Kidney (tissue), 14 donors: Measurements from ENCODE around the gene NTF3. TPM values are rescaled to one million over a fixed set of nuclear protein-coding genes. Genes with fewer than 3 reads are reported as not detected.

Experiments used
- DNase-seq, 5 donors: peaks; one replicate each; pipeline ENCODE4 v3.0.0-alpha.2; 2013 to 2020
- FAIRE-seq: peaks from 2 replicates; lab custom pipeline; 2012; peaks lifted over from hg19 to GRCh38; lab: Jason Lieb, UNC
- H3K27ac ChIP-seq, 2 donors: one replicate each; pipeline ENCODE4 v1.7.0; 2013; ENCODE audit warnings: low read depth in 2 of 2, low read length in 2 of 2, inconsistent platforms in 1 of 2
- H3K27me3 ChIP-seq: one replicate; pipeline ENCODE4 v1.7.1; 2013; ENCODE audit warnings: low read length, inconsistent platforms; ENCODE audit not compliant: control insufficient read depth, insufficient read depth
- H3K36me3 ChIP-seq, 3 donors: one replicate each; pipeline versions ENCODE4 v1.7.0 to v1.7.1; 2013; ENCODE audit warnings: low read length in 3 of 3, control low read depth in 1 of 3, inconsistent platforms in 1 of 3; ENCODE audit not compliant: insufficient read depth in 3 of 3, control insufficient read depth in 2 of 3
- H3K4me1 ChIP-seq, 3 donors: one replicate each; pipeline versions ENCODE4 v1.7.0 to v1.7.1; 2013; ENCODE audit warnings: low read length in 3 of 3, inconsistent platforms in 1 of 3, low read depth in 1 of 3; ENCODE audit not compliant: control insufficient read depth in 2 of 3, insufficient read depth in 2 of 3
- H3K4me3 ChIP-seq, 3 donors: one replicate each; pipeline versions ENCODE4 v1.7.0 to v1.8.1; 2013; ENCODE audit warnings: low read length in 3 of 3, control low read depth in 1 of 3, inconsistent platforms in 1 of 3
- H3K9ac ChIP-seq, 3 donors: one replicate each; pipeline versions ENCODE4 v1.7.0 to v1.7.1; 2013; ENCODE audit warnings: low read length in 3 of 3, control low read depth in 1 of 3, inconsistent platforms in 1 of 3
- H3K9me3 ChIP-seq, 3 donors: one replicate each; pipeline versions ENCODE4 v1.7.0 to v1.7.1; 2013; ENCODE audit warnings: low read length in 3 of 3, control low read depth in 1 of 3, inconsistent platforms in 1 of 3; ENCODE audit not compliant: control insufficient read depth in 2 of 3, insufficient read depth in 1 of 3
- intact Hi-C: fragments of 100-400 bp; cut with DNase I; formaldehyde crosslinking; loops from one replicate; pipeline ENCODE4 v1.11.1; 2022
- polyA plus RNA-seq: library from polyadenylated mRNA; stranded (reverse); fragments of 350-450 nt; fragmentation: Illumina TruSeq; extraction: RNeasy Lipid Tissue Mini Kit (QIAGEN cat#74804); gene quantifications from one replicate; pipeline ENCODE4 v1.2.3, GENCODE V29; 2014; ENCODE audit warnings: low read depth, low replicate concordance; ENCODE audit not compliant: insufficient read depth
- total RNA-seq: library from RNA; stranded (reverse); fragmentation: NEBNext Ultra II Directional; extraction: Animal tissue kit (Norgen Biotek cat#: 25700); gene quantifications from one replicate; pipeline ENCODE4 v1.2.1, GENCODE V29; 2021
- TF ChIP-seq, protein P1 (sequence below): IDR thresholded peaks from 3 replicates; pipeline ENCODE4 v1.5.1; 2012; ENCODE audit warnings: mild to moderate bottlenecking, moderate library complexity, borderline replicate concordance; ENCODE audit not compliant: insufficient read depth; ENCODE audit errors: extremely low read depth
- donor health status: control.
- donor health status: control.
- donor health status: control.
- donor health status: control.
- donor health status: control.
- donor health status: DM: yes; HTN: yes; CAD: no.
- donor health status: Normal renal cell carcinoma (clear cell type).

NTF3 gene
- total and polyA plus RNA-seq, 2 donors from 2014 or later: 2.9 to 3.5 TPM

- peak in 4 of 5 donors; percentile 41 to 60 (median 50) for DNase-seq
- intact Hi-C loops: no loop called here
- Histone ChIP-seq H3K9ac (no peak overlapping the region), H3K4me3 (no peak overlapping the region), H3K27ac (no peak overlapping the region), H3K27me3 (no peaks in the 10 kb centered on the region), H3K36me3 (no peaks in the 10 kb centered on the region), H3K4me1 (no peaks in the 10 kb centered on the region), H3K9me3 (no peaks in the 10 kb centered on the region)
- TF ChIP-seq, protein P1, sequence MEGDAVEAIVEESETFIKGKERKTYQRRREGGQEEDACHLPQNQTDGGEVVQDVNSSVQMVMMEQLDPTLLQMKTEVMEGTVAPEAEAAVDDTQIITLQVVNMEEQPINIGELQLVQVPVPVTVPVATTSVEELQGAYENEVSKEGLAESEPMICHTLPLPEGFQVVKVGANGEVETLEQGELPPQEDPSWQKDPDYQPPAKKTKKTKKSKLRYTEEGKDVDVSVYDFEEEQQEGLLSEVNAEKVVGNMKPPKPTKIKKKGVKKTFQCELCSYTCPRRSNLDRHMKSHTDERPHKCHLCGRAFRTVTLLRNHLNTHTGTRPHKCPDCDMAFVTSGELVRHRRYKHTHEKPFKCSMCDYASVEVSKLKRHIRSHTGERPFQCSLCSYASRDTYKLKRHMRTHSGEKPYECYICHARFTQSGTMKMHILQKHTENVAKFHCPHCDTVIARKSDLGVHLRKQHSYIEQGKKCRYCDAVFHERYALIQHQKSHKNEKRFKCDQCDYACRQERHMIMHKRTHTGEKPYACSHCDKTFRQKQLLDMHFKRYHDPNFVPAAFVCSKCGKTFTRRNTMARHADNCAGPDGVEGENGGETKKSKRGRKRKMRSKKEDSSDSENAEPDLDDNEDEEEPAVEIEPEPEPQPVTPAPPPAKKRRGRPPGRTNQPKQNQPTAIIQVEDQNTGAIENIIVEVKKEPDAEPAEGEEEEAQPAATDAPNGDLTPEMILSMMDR: no peak
- no peak for FAIRE-seq
Measured at GRCh38 chr12:5512601-5512970, 80.7 kb downstream of the NTF3 start.

DNA sequence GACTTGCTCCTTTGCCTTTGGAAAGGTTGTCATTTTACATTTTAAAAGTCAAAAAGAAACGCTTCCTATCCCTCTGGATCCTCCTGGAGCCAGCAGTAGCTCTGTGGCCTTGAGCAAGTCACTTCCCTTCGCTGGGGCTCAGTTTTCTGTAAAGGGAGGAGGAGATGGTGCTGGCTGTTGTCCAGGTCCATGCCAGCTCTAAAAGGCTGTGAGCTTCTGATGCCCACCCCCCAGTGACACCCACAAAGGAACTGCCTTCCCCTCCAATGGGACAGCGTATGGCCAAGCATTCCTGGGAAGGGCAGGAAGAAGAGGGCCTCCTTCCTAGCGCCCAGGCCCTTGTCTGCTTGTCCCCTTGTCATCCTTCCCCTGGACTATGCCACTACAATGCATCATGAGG is 81.5 kb downstream of the NTF3 start:
- Histone ChIP-seq H3K4me1 (no peaks in the 10 kb centered on the region), H3K9ac (no peak overlapping the region), H3K27ac (no peak overlapping the region), H3K27me3 (no peaks in the 10 kb centered on the region), H3K36me3 (no peaks in the 10 kb centered on the region), H3K4me3 (no peak overlapping the region), H3K9me3 (no peaks in the 10 kb centered on the region)
- intact Hi-C loops: no loop called here
- DNase-seq: peak in 1 of 5 donors; percentile 21
- FAIRE-seq: no peak
- TF ChIP-seq, protein P1: no peak

GRCh38 chr12:5514016-5514415 is 82.1 kb downstream of the NTF3 start:
- no peak for FAIRE-seq
- intact Hi-C loops: no loop called here

More at GRCh38 chr12:5514016-5514415, 82.1 kb downstream of the NTF3 start:
- Histone ChIP-seq H3K4me1 (no peaks in the 10 kb centered on the region), H3K36me3 (no peaks in the 10 kb centered on the region), H3K27ac (no peak overlapping the region), H3K9ac (no peak overlapping the region), H3K9me3 (no peaks in the 10 kb centered on the region), H3K27me3 (no peaks in the 10 kb centered on the region), H3K4me3 (no peak overlapping the region)
- peak in 2 of 5 donors; percentile 5 to 13 for DNase-seq
- TF ChIP-seq, protein P1: no peak
